MCF 10A (cell line): ENCODE data around the gene HAPLN2. TPM values are rescaled to one million over a fixed set of nuclear protein-coding genes. Genes with fewer than 3 reads are reported as not detected.

Experiments
- BruUV-seq: library from RNA; stranded (reverse); fragments of 400-500 nt; replicated peaks from 2 replicates; lab custom pipeline; 2021; lab: Mats Ljungman, UMichigan
- CTCF ChIA-PET: fragments of 300-600 bp; sonication (Branson Sonifier 250); formaldehyde crosslinking; extraction: SDS; loops from one replicate; lab custom pipeline; 2021; ENCODE audit warnings: antibody characterized with exemption, inconsistent platforms; lab: Yijun Ruan, JAX
- POLR2A ChIA-PET: fragments of 300-600, 350-650 bp; sonication (Branson Sonifier 250); formaldehyde crosslinking; extraction: SDS; loops from one replicate; lab custom pipeline; 2020; ENCODE audit warnings: antibody characterized with exemption, inconsistent platforms; lab: Yijun Ruan, JAX
- DNase-seq: peaks from one replicate; pipeline ENCODE4 v3.0.0-alpha.2; 2018; ENCODE audit not compliant: unreplicated experiment
- H3K27ac Mint-ChIP-seq: one replicate; pipeline ENCODE4 v1.8.0; 2022; ENCODE audit warnings: mild to moderate bottlenecking, low read depth, mixed read lengths; ENCODE audit not compliant: unreplicated experiment
- H3K27me3 Mint-ChIP-seq: one replicate; pipeline ENCODE4 v1.8.0; 2022; ENCODE audit warnings: mixed read lengths; ENCODE audit not compliant: insufficient read depth, unreplicated experiment
- H3K36me3 Mint-ChIP-seq: one replicate; pipeline ENCODE4 v1.8.0; 2022; ENCODE audit warnings: mild to moderate bottlenecking, moderate library complexity, mixed read lengths; ENCODE audit not compliant: insufficient read depth, unreplicated experiment
- H3K4me1 Mint-ChIP-seq: one replicate; pipeline ENCODE4 v1.8.0; 2022; ENCODE audit warnings: mixed read lengths; ENCODE audit not compliant: insufficient read depth, unreplicated experiment
- H3K4me3 Mint-ChIP-seq: one replicate; pipeline ENCODE4 v1.8.0; 2022; ENCODE audit warnings: mild to moderate bottlenecking, moderate library complexity, mixed read lengths; ENCODE audit not compliant: unreplicated experiment
- H3K9me3 Mint-ChIP-seq: one replicate; pipeline ENCODE4 v1.8.0; 2022; ENCODE audit warnings: mixed read lengths; ENCODE audit not compliant: unreplicated experiment
- CTCF ChIP-seq: fragments of 200-600 bp; IDR thresholded peaks from one replicate; pipeline ENCODE4 v1.8.0; 2022; ENCODE audit warnings: antibody characterized with exemption, mild to moderate bottlenecking; ENCODE audit not compliant: unreplicated experiment
- intact Hi-C: fragments of 100-400 bp; cut with micrococcal nuclease; formaldehyde crosslinking; loops from 2 replicates; pipeline ENCODE4 v1.14.1; 2022
- total RNA-seq: library from RNA; stranded (reverse); gene quantifications from 2 replicates; pipeline ENCODE4 v1.2.3, GENCODE V29; 2022

Gene HAPLN2
- total RNA-seq, 1 experiment from 2014 or later: not detected

GRCh38 chr1:156668801-156669637, 49.8 kb downstream of the HAPLN2 start:
- DNase-seq: no peak
- ChIA-PET CTCF (interaction anchor here (0.8 to 24.4 kb wide), 3 partner anchors 7 to 21 kb away, joined by 3 to 552 read pairs (median 4); no protein-coding TSS in a partner anchor), POLR2A (no interaction called here)
- no TSS peak for BruUV-seq
- Mint-ChIP-seq H3K36me3 (no peaks in the 10 kb centered on the region), H3K27me3 (peaks cover 36% of the 10 kb centered on the region), H3K4me3 (no peak overlapping the region), H3K4me1 (peaks cover 6% of the 10 kb centered on the region), H3K9me3 (no peaks in the 10 kb centered on the region), H3K27ac (no peak overlapping the region)
- intact Hi-C loops: no loop called here
- no peak for TF ChIP-seq CTCF

- Mint-ChIP-seq H3K9me3 (no peaks in the 10 kb centered on the region), H3K27me3 (peaks cover 44% of the 10 kb centered on the region), H3K4me1 (peaks cover 6% of the 10 kb centered on the region), H3K36me3 (no peaks in the 10 kb centered on the region), H3K4me3 (no peak overlapping the region), H3K27ac (no peak overlapping the region)
- no peak for DNase-seq
- BruUV-seq: no TSS peak
- POLR2A ChIA-PET: no interaction called here
- no peak for TF ChIP-seq CTCF
- CTCF ChIA-PET: interaction anchor here (0.8 to 24.4 kb wide), 3 partner anchors 9 to 20 kb away, joined by 3 to 552 read pairs (median 3); no protein-coding TSS in a partner anchor
- intact Hi-C loops: no loop called here
Measured at GRCh38 chr1:156669794-156670193, 50.6 kb downstream of the HAPLN2 start.

- intact Hi-C loops: no loop called here
- DNase-seq: no peak
- ChIA-PET CTCF (interaction anchor here (1.3 to 24.4 kb wide), 3 partner anchors 10 to 43 kb away, joined by 3 to 552 read pairs (median 9); no protein-coding TSS in a partner anchor), POLR2A (no interaction called here)
- H3K27me3 Mint-ChIP-seq: peaks cover 44% of the 10 kb centered on the region
- TF ChIP-seq CTCF: no peak
- no peaks in the 10 kb centered on the region for H3K9me3 Mint-ChIP-seq
- H3K4me3 Mint-ChIP-seq: no peak overlapping the region
- no TSS peak for BruUV-seq
- peaks cover 6% of the 10 kb centered on the region for H3K4me1 Mint-ChIP-seq
- no peak overlapping the region for H3K27ac Mint-ChIP-seq
- H3K36me3 Mint-ChIP-seq: no peaks in the 10 kb centered on the region
Measured at GRCh38 chr1:156670359-156670758, 51.1 kb downstream of the HAPLN2 start.

- no peak overlapping the region for H3K27ac Mint-ChIP-seq
- intact Hi-C loops: no loop called here
- DNase-seq: no peak
- ChIA-PET POLR2A (interaction anchor here (1.3 kb wide), 1 partner anchor 15 kb away, joined by 4 read pairs; no protein-coding TSS in a partner anchor), CTCF (interaction anchor here (1.1 to 24.4 kb wide), 4 partner anchors 10 to 257 kb away, joined by 3 to 552 read pairs (median 6); no protein-coding TSS in a partner anchor)
- H3K4me3 Mint-ChIP-seq: no peak overlapping the region
- BruUV-seq: no TSS peak
- TF ChIP-seq CTCF: no peak
- no peaks in the 10 kb centered on the region for H3K36me3 Mint-ChIP-seq
- peaks cover 6% of the 10 kb centered on the region for H3K4me1 Mint-ChIP-seq
- H3K9me3 Mint-ChIP-seq: no peaks in the 10 kb centered on the region
- peaks cover 44% of the 10 kb centered on the region for H3K27me3 Mint-ChIP-seq
Measured at GRCh38 chr1:156670791-156671190, 51.6 kb downstream of the HAPLN2 start.
